Inflammatory macrophage treated with lipopolysaccharide for 4 hours (primary cell): ENCODE measurements around the gene STXBP5.
A peak's percentile ranks its signal among the peaks of the same experiment; 100 is the strongest.

Experiments used
- DNase-seq: peaks from one replicate; pipeline ENCODE4 v3.0.0-alpha.2; 2020

Gene STXBP5

GRCh38 chr6:147384737-147385710 lies 180.8 kb downstream of the STXBP5 start:
- peak; percentile 2 for DNase-seq

GRCh38 chr6:147389463-147389862 lies 185.2 kb downstream of the STXBP5 start:
- no peak for DNase-seq

- peak; percentile 4 for DNase-seq
These were observed 186.8 kb downstream of the STXBP5 start for GRCh38 chr6:147390909-147391536.

- DNase-seq, result no peak
These were observed 188.9 kb downstream of the STXBP5 start for GRCh38 chr6:147392917-147393625.

GRCh38 chr6:147395158-147395557 lies 190.9 kb downstream of the STXBP5 start:
- DNase-seq, result no peak

- no peak for DNase-seq
These were observed 193.1 kb downstream of the STXBP5 start for GRCh38 chr6:147397306-147397705.

GRCh38 chr6:147400968-147401367 lies 196.8 kb downstream of the STXBP5 start:
- no peak for DNase-seq

- DNase-seq, result peak; percentile 1
These were observed 197.6 kb downstream of the STXBP5 start for GRCh38 chr6:147401779-147402178.

- no peak for DNase-seq
These were observed 202.6 kb downstream of the STXBP5 start for GRCh38 chr6:147406783-147407182.

- DNase-seq, result no peak
These were observed 203.4 kb downstream of the STXBP5 start for GRCh38 chr6:147407571-147407970.

GRCh38 chr6:147416622-147417021 lies 212.4 kb downstream of the STXBP5 start:
- DNase-seq, result no peak

GRCh38 chr6:147417954-147418353 lies 213.7 kb downstream of the STXBP5 start:
- DNase-seq, result no peak

- DNase-seq, result no peak
These were observed 214.3 kb downstream of the STXBP5 start for GRCh38 chr6:147418523-147418922.

GRCh38 chr6:147421903-147422302 lies 217.7 kb downstream of the STXBP5 start:
- DNase-seq, result no peak

- no peak for DNase-seq
These were observed 218.9 kb downstream of the STXBP5 start for GRCh38 chr6:147423111-147423510.

- DNase-seq, result no peak
These were observed 225.6 kb downstream of the STXBP5 start for GRCh38 chr6:147429794-147430193.

GRCh38 chr6:147430811-147431210 lies 226.6 kb downstream of the STXBP5 start:
- DNase-seq, result no peak

GRCh38 chr6:147434076-147434475 lies 229.9 kb downstream of the STXBP5 start:
- DNase-seq, result no peak

- no peak for DNase-seq
These were observed 230.3 kb downstream of the STXBP5 start for GRCh38 chr6:147434516-147434915.

- DNase-seq, result no peak
These were observed 233.4 kb downstream of the STXBP5 start for GRCh38 chr6:147437615-147438014.

- no peak for DNase-seq
These were observed 234.7 kb downstream of the STXBP5 start for GRCh38 chr6:147438758-147439528.
